ENCODE results near the gene DHCR24.
"Not testable (repeated sequence)": the region's sequence is repeated elsewhere in the genome, so short reads cannot be mapped to it uniquely, and the experiment has no call there.

The DHCR24 gene

GRCh38 chr1:54886724-54887664 lies at the start of gene DHCR24:
Gene DHCR24 (minus strand): TSS chr1:54887195. CDS start chr1:54887119, 76 bp downstream.
- peak; percentile 90 for DNase-seq

GRCh38 chr1:54936791-54937190 lies 49.8 kb upstream of the DHCR24 start:
- DNase-seq = no peak

- no peak for DNase-seq
Observed at GRCh38 chr1:54934869-54935268, 47.9 kb upstream of the DHCR24 start.

- DNase-seq = not testable (repeated sequence)
Observed at GRCh38 chr1:54934081-54934480, 47.1 kb upstream of the DHCR24 start.

GRCh38 chr1:54931275-54931840 lies 44.4 kb upstream of the DHCR24 start:
- no peak for DNase-seq

GRCh38 chr1:54929700-54930099 lies 42.7 kb upstream of the DHCR24 start:
- DNase-seq = no peak

- DNase-seq = no peak
Observed at GRCh38 chr1:54928327-54928726, 41.3 kb upstream of the DHCR24 start.

- DNase-seq = no peak
Observed at GRCh38 chr1:54927472-54928240, 40.7 kb upstream of the DHCR24 start.

GRCh38 chr1:54926970-54927369 lies 40.0 kb upstream of the DHCR24 start:
- DNase-seq = no peak

- no peak for DNase-seq
Observed at GRCh38 chr1:54922921-54923421, 36.0 kb upstream of the DHCR24 start.

GRCh38 chr1:54922040-54922761 lies 35.2 kb upstream of the DHCR24 start:
- DNase-seq = no peak

- no peak for DNase-seq
Observed at GRCh38 chr1:54919367-54920359, 32.7 kb upstream of the DHCR24 start.

GRCh38 chr1:54911076-54911475 lies 24.1 kb upstream of the DHCR24 start:
- not testable (repeated sequence) for DNase-seq

- DNase-seq = no peak
Observed at GRCh38 chr1:54906586-54906985, 19.6 kb upstream of the DHCR24 start.

- DNase-seq = no peak
Observed at GRCh38 chr1:54904476-54905048, 17.6 kb upstream of the DHCR24 start.

- DNase-seq = no peak
Observed at GRCh38 chr1:54894271-54894670, 7.3 kb upstream of the DHCR24 start.

- no peak for DNase-seq
Observed at GRCh38 chr1:54892586-54892985, 5.6 kb upstream of the DHCR24 start.

GRCh38 chr1:54889132-54889725 lies 2.2 kb upstream of the DHCR24 start:
- no peak for DNase-seq

GRCh38 chr1:54888080-54888733 lies 1.2 kb upstream of the DHCR24 start:
- DNase-seq = no peak

GRCh38 chr1:54887665-54888071 lies 673 bp upstream of the DHCR24 start:
- no peak for DNase-seq
